Ascending aorta (tissue), 2 donors: ENCODE data around the gene CD34. TPM values are rescaled to one million over a fixed set of nuclear protein-coding genes. Genes with fewer than 3 reads are reported as not detected.
A peak's percentile ranks its signal among the peaks of the same experiment; 100 is the strongest.

Source experiments
- DNase-seq, 2 donors: peaks; one replicate each; pipeline ENCODE4 v3.0.0-alpha.2; 2019; ENCODE audit warnings: low spot score in 2 of 2
- H3K27ac ChIP-seq, 2 donors: fragments of 200-600 bp; sonication (generic); one replicate each; pipeline ENCODE4 v1.5.1; 2016 to 2017; ENCODE audit warnings: mild to moderate bottlenecking in 1 of 2
- H3K27me3 ChIP-seq: fragments of 200-600 bp; sonication (generic); one replicate; pipeline ENCODE4 v1.5.1; 2017
- H3K36me3 ChIP-seq, 2 donors: fragments of 200-600 bp; sonication (generic); one replicate each; pipeline ENCODE4 v1.5.1; 2016
- H3K4me1 ChIP-seq, 2 donors: fragments of 200-600 bp; sonication (generic); one replicate each; pipeline ENCODE4 v1.5.1; 2016 to 2017; ENCODE audit warnings: mild to moderate bottlenecking in 1 of 2
- H3K4me3 ChIP-seq, 2 donors: fragments of 200-600 bp; sonication (generic); one replicate each; pipeline ENCODE4 v1.5.1; 2016 to 2017; ENCODE audit warnings: mild to moderate bottlenecking in 1 of 2
- H3K9me3 ChIP-seq, 2 donors: fragments of 200-600 bp; sonication (generic); one replicate each; pipeline ENCODE4 v1.5.1; 2016
- CTCF ChIP-seq, 3 experiments: fragments of 200-600 bp in 2 of 3; fragments of 450-650 bp in 1 of 3; sonication (generic) in 2 of 3; IDR thresholded peaks; one replicate each; pipeline ENCODE4 v1.5.1; 2016 to 2019; ENCODE audit warnings: antibody characterized with exemption in 3 of 3, mild to moderate bottlenecking in 1 of 3, moderate library complexity in 1 of 3
- intact Hi-C: fragments of 100-400 bp; cut with DNase I; formaldehyde crosslinking; loops from one replicate; pipeline ENCODE4 v1.15.1; 2023
- total RNA-seq: library from RNA; depleted of rRNA; stranded (reverse); fragments of >200 nt; gene quantifications from one replicate; pipeline ENCODE4 v1.1.0, GENCODE V29; 2016

CD34 gene
- total RNA-seq = 142 TPM

DNA sequence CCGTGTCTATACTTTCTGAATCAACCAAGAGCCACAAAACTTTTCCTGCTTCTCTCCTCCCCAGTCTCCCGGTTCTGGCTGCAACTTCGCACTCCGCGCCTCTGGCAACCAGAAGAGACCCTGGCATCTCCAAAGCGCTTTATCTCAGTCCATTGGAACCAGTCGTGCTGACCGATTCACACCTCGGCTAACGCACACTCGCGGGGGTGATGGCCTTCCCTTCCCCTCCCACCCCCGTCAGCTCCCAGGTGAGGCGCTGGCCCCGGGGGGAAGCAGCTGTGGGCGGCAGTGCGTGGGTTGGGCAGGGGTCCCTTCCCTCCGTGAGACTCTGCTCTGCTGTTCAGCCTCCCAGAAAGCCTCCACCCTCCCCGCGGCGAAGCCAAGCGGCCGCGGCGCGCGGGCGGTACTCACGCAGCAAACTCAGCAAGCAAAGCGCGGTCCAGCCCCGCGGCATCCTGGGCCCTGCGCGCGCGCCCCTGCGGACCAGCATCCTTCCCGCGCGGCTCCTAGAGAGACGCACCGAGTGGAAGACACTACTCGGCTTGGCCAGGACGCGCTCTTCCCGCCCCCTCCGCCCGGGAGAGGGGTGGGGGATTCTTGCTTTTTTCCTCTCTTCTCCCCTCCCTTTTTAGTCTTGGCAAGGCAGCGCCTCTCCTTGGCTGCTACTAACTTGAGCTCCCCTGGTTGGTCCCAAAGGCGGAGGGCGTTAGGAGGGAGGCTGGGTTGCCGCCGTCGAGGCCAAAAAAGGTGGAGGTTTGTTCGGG is at the start of gene CD34:
Gene CD34, minus strand, starts transcription at position 535 of the 764 bp plus-strand sequence. Its CDS starts 45 bp downstream, at position 490.
- TF ChIP-seq CTCF (IDR thresholded peaks at IDR 0.05) = no peak
- peak within 1 kb of the TSS; percentile 61 to 85 for H3K27ac ChIP-seq

GRCh38 chr1:207960346-207960745 is 49.4 kb upstream of the CD34 start:
- intact Hi-C loops = no loop called here
- DNase-seq = no peak
- Histone ChIP-seq H3K36me3 (no peaks in the 10 kb centered on the region), H3K4me3 (no peak overlapping the region), H3K27ac (peak overlapping the region; percentile 92), H3K4me1 (peaks cover 0 to 27% of the 10 kb centered on the region in 2 donors), H3K9me3 (no peaks in the 10 kb centered on the region), H3K27me3 (no peaks in the 10 kb centered on the region)
- no peak for TF ChIP-seq CTCF (IDR thresholded peaks at IDR 0.05)

More for the DNA sequence above, at the start of gene CD34:
- peaks cover 0 to 3% of the 10 kb centered on the region in 2 donors for H3K4me1 ChIP-seq
- H3K36me3 ChIP-seq = no peaks in the 10 kb centered on the region
- no peaks in the 10 kb centered on the region for H3K27me3 ChIP-seq
- H3K4me3 ChIP-seq = peak within 1 kb of the TSS; percentile 52 to 60
- no peaks in the 10 kb centered on the region for H3K9me3 ChIP-seq
- intact Hi-C loops = loop anchor here (2.0 kb wide), 1 partner anchor 14 kb away; no protein-coding TSS in a partner anchor
- peak in 1 of 2 donors; percentile 82 for DNase-seq

DNA sequence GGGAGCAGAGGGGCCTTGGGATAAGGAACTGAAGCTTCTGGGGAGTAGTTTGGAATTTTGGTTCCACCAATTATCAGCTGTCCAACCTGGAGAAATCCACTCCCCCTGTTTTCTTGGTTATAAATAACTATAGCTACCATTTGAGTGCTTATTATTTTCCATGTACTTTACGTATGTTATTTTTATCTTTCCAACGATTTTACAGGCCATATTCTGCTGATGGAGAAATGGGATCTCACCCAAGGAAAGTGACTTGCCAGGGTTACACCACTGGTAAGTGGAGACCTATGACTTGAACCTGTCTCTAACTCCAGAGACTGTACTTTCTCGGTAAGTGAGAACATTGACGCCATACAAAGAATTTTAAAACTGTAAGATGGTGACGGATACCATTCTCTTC is 49.0 kb upstream of the CD34 start:
- DNase-seq = no peak
- TF ChIP-seq CTCF (IDR thresholded peaks at IDR 0.05) = no peak
- H3K27me3 ChIP-seq = no peaks in the 10 kb centered on the region
- intact Hi-C loops = loop anchor here (1.0 kb wide), 1 partner anchor 22 kb away; no protein-coding TSS in a partner anchor
- peak overlapping the region; percentile 92 for H3K27ac ChIP-seq
- H3K9me3 ChIP-seq = no peaks in the 10 kb centered on the region
- H3K4me1 ChIP-seq = peaks cover 0 to 27% of the 10 kb centered on the region in 2 donors
- no peaks in the 10 kb centered on the region for H3K36me3 ChIP-seq
- H3K4me3 ChIP-seq = peak overlapping the region; percentile 64 to 73

DNA sequence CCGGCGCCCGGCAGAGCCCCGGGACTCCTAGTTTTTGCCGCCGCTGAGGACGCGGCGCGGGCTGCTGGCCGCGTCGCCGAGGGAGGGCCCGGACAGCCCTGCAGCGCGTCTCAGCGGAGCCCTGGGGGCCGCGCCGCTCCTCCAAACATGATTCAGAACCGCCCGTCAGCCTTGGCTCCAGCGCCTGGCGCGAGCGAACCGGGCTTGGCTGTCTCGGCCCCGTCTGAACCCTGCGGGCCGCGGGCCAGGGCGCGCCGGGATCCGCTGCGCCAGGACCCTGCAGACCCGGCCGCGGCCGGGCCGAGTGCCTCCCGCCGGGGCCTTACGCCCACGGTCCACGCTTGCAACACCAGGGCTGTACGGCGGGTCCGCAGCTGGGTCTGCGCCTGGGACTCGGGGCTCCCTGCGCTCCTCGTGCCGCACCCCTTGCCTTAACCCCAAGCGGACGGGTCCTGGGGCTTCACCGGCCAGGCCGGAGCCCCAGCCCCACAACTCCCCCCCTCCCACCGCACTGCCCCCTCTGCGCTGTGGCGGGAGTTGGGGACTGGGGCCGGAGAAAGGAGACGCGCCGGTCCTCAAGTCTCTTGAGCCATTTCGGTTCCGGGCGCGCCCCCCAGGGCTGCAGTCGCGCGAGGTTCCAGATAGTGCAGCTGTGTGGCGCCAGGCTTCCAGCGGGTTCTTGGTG is 48.4 kb upstream of the CD34 start:
- Histone ChIP-seq H3K4me1 (peaks cover 0 to 27% of the 10 kb centered on the region in 2 donors), H3K9me3 (no peaks in the 10 kb centered on the region), H3K36me3 (no peaks in the 10 kb centered on the region), H3K4me3 (peak overlapping the region; percentile 64 to 73), H3K27ac (peak overlapping the region; percentile 92), H3K27me3 (no peaks in the 10 kb centered on the region)
- peak in 1 of 3 experiments; percentile 28 for TF ChIP-seq CTCF (IDR thresholded peaks at IDR 0.05)
- intact Hi-C loops = loop anchor here (1.0 kb wide), 1 partner anchor 21 kb away; no protein-coding TSS in a partner anchor
- peak; percentile 38 to 94 for DNase-seq

GRCh38 chr1:207958376-207959139 is 47.6 kb upstream of the CD34 start:
- Histone ChIP-seq H3K36me3 (no peaks in the 10 kb centered on the region), H3K9me3 (no peaks in the 10 kb centered on the region), H3K27me3 (no peaks in the 10 kb centered on the region), H3K4me3 (peak overlapping the region; percentile 64 to 73), H3K4me1 (peaks cover 0 to 23% of the 10 kb centered on the region in 2 donors), H3K27ac (peak overlapping the region; percentile 92)
- no peak for TF ChIP-seq CTCF (IDR thresholded peaks at IDR 0.05)
- intact Hi-C loops = loop anchor here (1.0 kb wide), 1 partner anchor 20 kb away; no protein-coding TSS in a partner anchor
- no peak for DNase-seq
